ENCODE measurements around the gene NFIX.
A peak's percentile ranks its signal among the peaks of the same experiment; 100 is the strongest.

Gene NFIX

GRCh38 chr19:13039211-13039789, 44.0 kb downstream of the NFIX start:
- DNase-seq (no peak), ATAC-seq (no peak)
- H3K4me1 Mint-ChIP-seq = peaks cover 36% of the 10 kb centered on the region
- H3K27me3 Mint-ChIP-seq = no peaks in the 10 kb centered on the region
- H3K4me3 Mint-ChIP-seq = no peak overlapping the region
- H3K9me3 Mint-ChIP-seq = no peaks in the 10 kb centered on the region
- no peak overlapping the region for H3K27ac Mint-ChIP-seq

- ATAC-seq = no peak
- peaks cover 45% of the 10 kb centered on the region for H3K4me1 Mint-ChIP-seq
- H3K4me3 Mint-ChIP-seq = no peak overlapping the region
- DNase-seq = no peak
- H3K9me3 Mint-ChIP-seq = no peaks in the 10 kb centered on the region
- H3K27ac Mint-ChIP-seq = peak overlapping the region in 1 of 2 donors; percentile 85
- no peaks in the 10 kb centered on the region for H3K27me3 Mint-ChIP-seq
Measured at GRCh38 chr19:13040232-13040947, 45.1 kb downstream of the NFIX start.

GRCh38 chr19:13040948-13041292, 45.6 kb downstream of the NFIX start:
- peak overlapping the region in 1 of 2 donors; percentile 85 for H3K27ac Mint-ChIP-seq
- no peak for ATAC-seq

DNA sequence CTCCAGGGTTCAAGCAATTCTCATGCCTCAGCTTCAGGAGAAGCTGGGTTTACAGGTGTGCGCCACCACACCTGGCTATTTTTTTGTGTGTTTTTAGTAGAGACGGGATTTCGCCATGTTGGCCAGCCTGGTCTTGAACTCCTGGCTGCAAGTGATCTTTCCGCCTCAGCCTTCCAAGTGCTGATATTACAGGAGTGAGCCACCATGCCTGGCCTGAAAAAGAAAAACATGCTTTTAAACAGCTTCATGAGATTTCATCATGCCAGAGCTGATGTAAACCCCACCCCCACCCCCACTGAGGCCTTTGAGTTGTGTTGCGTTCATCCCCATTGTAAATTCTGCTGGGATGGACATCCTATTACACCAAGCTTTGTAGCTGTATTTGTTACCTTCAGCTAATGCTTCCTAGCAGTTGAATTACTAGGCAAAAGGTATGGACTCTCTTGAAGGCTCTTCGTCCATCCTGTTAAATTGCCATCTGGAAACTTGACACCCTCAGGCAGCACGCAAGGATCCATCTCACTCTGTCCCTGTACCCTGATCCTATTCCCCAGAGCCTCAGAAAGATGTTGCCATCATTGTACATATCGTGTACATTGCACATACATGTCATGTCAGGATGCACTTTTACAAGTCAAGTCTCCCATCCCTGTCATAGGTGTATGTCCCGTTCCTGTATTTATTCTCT, 47.3 kb downstream of the NFIX start:
- ATAC-seq = no peak
- H3K27ac Mint-ChIP-seq = no peak overlapping the region
- no peaks in the 10 kb centered on the region for H3K27me3 Mint-ChIP-seq
- peaks cover 40% of the 10 kb centered on the region for H3K4me1 Mint-ChIP-seq
- H3K9me3 Mint-ChIP-seq = no peaks in the 10 kb centered on the region
- no peak for DNase-seq
- no peak overlapping the region for H3K4me3 Mint-ChIP-seq

More at GRCh38 chr19:13040948-13041292, 45.6 kb downstream of the NFIX start:
- no peaks in the 10 kb centered on the region for H3K27me3 Mint-ChIP-seq
- H3K4me1 Mint-ChIP-seq = peaks cover 48% of the 10 kb centered on the region
- DNase-seq = no peak
- no peak overlapping the region for H3K4me3 Mint-ChIP-seq
- H3K9me3 Mint-ChIP-seq = no peaks in the 10 kb centered on the region

- no peaks in the 10 kb centered on the region for H3K27me3 Mint-ChIP-seq
- no peak overlapping the region for H3K27ac Mint-ChIP-seq
- H3K4me1 Mint-ChIP-seq = peaks cover 33% of the 10 kb centered on the region
- H3K4me3 Mint-ChIP-seq = no peak overlapping the region
- ATAC-seq (no peak), DNase-seq (no peak)
- no peaks in the 10 kb centered on the region for H3K9me3 Mint-ChIP-seq
Measured at GRCh38 chr19:13043285-13043684, 48.0 kb downstream of the NFIX start.

DNA sequence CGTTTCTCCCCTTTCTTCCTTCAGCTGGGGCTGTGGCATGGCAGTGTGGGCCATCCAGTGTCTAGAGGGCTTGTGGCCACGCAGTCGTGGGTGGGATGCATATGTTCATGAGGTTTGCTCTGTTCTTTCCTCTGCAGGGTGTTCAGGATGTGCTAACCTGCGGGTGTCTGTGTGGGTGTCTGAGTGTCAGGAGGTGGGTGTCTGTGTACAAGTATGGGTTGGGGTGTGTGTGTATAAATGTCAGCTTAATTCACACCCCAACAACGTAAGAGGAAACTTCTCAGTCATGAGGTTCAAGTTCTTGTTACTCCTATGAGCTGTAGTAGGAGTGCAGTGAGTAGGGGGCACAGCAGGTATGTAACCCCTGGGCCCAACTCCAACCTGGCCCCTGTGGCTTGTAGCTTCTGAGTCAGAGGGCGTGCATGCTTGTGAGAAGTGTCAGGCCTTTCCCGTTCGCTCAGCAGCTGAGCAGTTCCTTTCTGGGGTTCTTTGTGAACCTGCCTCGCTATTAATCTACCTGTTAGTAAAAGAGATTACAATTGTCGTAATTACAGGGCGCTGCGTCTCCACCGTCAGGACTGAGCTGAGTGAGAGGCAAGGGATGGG, 49.1 kb downstream of the NFIX start:
- Mint-ChIP-seq H3K4me3 (peak overlapping the region; percentile 12 to 29), H3K9me3 (no peaks in the 10 kb centered on the region), H3K27ac (peak overlapping the region; percentile 17 to 86), H3K4me1 (peaks cover 31% of the 10 kb centered on the region), H3K27me3 (no peaks in the 10 kb centered on the region)
- ATAC-seq = peak; percentile 86
- DNase-seq = peak; percentile 20 to 38

GRCh38 chr19:13045812-13046211, 50.5 kb downstream of the NFIX start:
- Mint-ChIP-seq H3K27me3 (peaks cover 10% of the 10 kb centered on the region), H3K27ac (no peak overlapping the region), H3K4me3 (no peak overlapping the region), H3K4me1 (peaks cover 31% of the 10 kb centered on the region), H3K9me3 (no peaks in the 10 kb centered on the region)
- ATAC-seq (no peak), DNase-seq (no peak)

DNA sequence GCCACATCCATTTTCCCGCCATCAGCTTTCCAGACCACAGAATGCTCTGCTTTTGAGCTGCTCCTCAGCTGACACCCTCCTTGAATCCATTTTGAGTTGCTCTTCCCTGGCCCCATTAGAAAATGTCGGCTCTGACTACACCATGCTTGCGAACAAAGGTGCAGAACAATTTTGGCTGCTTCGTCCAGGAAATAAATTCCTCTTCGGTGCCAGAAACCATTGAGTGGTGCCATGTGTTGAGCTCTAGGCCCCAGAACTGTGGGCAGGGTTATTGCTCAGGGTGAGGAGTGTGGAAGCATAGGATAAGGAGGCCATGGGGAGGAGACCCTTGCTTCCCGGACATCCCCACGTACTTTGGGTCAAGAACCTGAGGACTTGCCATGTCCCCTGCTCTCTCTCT, 52.1 kb downstream of the NFIX start:
- Mint-ChIP-seq H3K4me1 (peaks cover 45% of the 10 kb centered on the region), H3K27ac (no peak overlapping the region), H3K4me3 (no peak overlapping the region), H3K27me3 (peaks cover 25% of the 10 kb centered on the region), H3K9me3 (no peaks in the 10 kb centered on the region)
- ATAC-seq (no peak), DNase-seq (no peak)

GRCh38 chr19:13050274-13050673, 55.0 kb downstream of the NFIX start:
- H3K4me1 Mint-ChIP-seq = peaks cover 18% of the 10 kb centered on the region
- H3K9me3 Mint-ChIP-seq = no peaks in the 10 kb centered on the region
- no peak for ATAC-seq
- H3K27ac Mint-ChIP-seq = no peak overlapping the region
- no peak overlapping the region for H3K4me3 Mint-ChIP-seq
- H3K27me3 Mint-ChIP-seq = peaks cover 25% of the 10 kb centered on the region
- DNase-seq = no peak

- peaks cover 14% of the 10 kb centered on the region for H3K4me1 Mint-ChIP-seq
- no peaks in the 10 kb centered on the region for H3K9me3 Mint-ChIP-seq
- H3K4me3 Mint-ChIP-seq = peak overlapping the region; percentile 54 to 72
- DNase-seq (no peak), ATAC-seq (peak; percentile 39)
- H3K27me3 Mint-ChIP-seq = peaks cover 25% of the 10 kb centered on the region
- H3K27ac Mint-ChIP-seq = peak overlapping the region in 1 of 2 donors; percentile 52
Measured at GRCh38 chr19:13051557-13052165, 56.4 kb downstream of the NFIX start.

GRCh38 chr19:13052447-13053175, 57.3 kb downstream of the NFIX start:
- DNase-seq = no peak
- no peak for ATAC-seq
- Mint-ChIP-seq H3K4me3 (no peak overlapping the region), H3K27me3 (peaks cover 25% of the 10 kb centered on the region), H3K27ac (no peak overlapping the region), H3K4me1 (peaks cover 14% of the 10 kb centered on the region), H3K9me3 (no peaks in the 10 kb centered on the region)

- no peak for DNase-seq
- H3K27ac Mint-ChIP-seq = no peak overlapping the region
Measured at GRCh38 chr19:13053238-13053637, 58.0 kb downstream of the NFIX start.

GRCh38 chr19:13053761-13054625, 58.7 kb downstream of the NFIX start:
- ATAC-seq = no peak
- peak overlapping the region in 1 of 2 donors; percentile 42 for H3K27ac Mint-ChIP-seq
- H3K27me3 Mint-ChIP-seq = peaks cover 25% of the 10 kb centered on the region
- no peak overlapping the region for H3K4me3 Mint-ChIP-seq
- peaks cover 14% of the 10 kb centered on the region for H3K4me1 Mint-ChIP-seq
- H3K9me3 Mint-ChIP-seq = no peaks in the 10 kb centered on the region
- DNase-seq = no peak

More at GRCh38 chr19:13053238-13053637, 58.0 kb downstream of the NFIX start:
- H3K4me3 Mint-ChIP-seq = no peak overlapping the region
- H3K27me3 Mint-ChIP-seq = peaks cover 25% of the 10 kb centered on the region
- no peaks in the 10 kb centered on the region for H3K9me3 Mint-ChIP-seq
- no peak for ATAC-seq
- H3K4me1 Mint-ChIP-seq = peaks cover 14% of the 10 kb centered on the region

GRCh38 chr19:13054626-13055212, 59.4 kb downstream of the NFIX start:
- no peak for DNase-seq
- no peak for ATAC-seq
- Mint-ChIP-seq H3K27ac (no peak overlapping the region), H3K9me3 (no peaks in the 10 kb centered on the region), H3K4me1 (peaks cover 14% of the 10 kb centered on the region), H3K4me3 (no peak overlapping the region), H3K27me3 (peaks cover 31% of the 10 kb centered on the region)
